Mesenchymal stem cell (in vitro differentiated cells and primary cell): ENCODE measurements around the gene RTKN.
A peak's percentile ranks its signal among the peaks of the same experiment; 100 is the strongest.

Source experiments
- DNase-seq: peaks from one replicate; pipeline ENCODE4 v3.0.0-alpha.2; 2013
- H2AFZ ChIP-seq: one replicate; pipeline ENCODE4 v1.6.1; 2013; ENCODE audit warnings: low read depth, mild to moderate bottlenecking, control low read depth, inconsistent platforms, low read length, moderate library complexity
- H2AK5ac ChIP-seq: 2 replicates; pipeline ENCODE4 v1.6.1; 2013; ENCODE audit warnings: low read length, moderate library complexity, mild to moderate bottlenecking, inconsistent platforms; ENCODE audit not compliant: severe bottlenecking
- H2BK120ac ChIP-seq: one replicate; pipeline ENCODE4 v1.6.1; 2013; ENCODE audit warnings: low read depth, mild to moderate bottlenecking, inconsistent platforms, low read length, moderate library complexity
- H2BK12ac ChIP-seq, 2 experiments: one replicate each; pipeline ENCODE4 v1.6.1; 2013; ENCODE audit warnings: inconsistent platforms in 2 of 2, low read length in 2 of 2, mild to moderate bottlenecking in 2 of 2, moderate library complexity in 2 of 2, control low read depth in 1 of 2
- H2BK15ac ChIP-seq: one replicate; pipeline ENCODE4 v1.6.1; 2013; ENCODE audit warnings: mild to moderate bottlenecking, low read depth, inconsistent platforms; ENCODE audit not compliant: poor library complexity, severe bottlenecking
- H2BK5ac ChIP-seq: 2 replicates; pipeline ENCODE4 v1.6.1; 2013; ENCODE audit warnings: low read depth, mild to moderate bottlenecking, low read length, control low read depth, inconsistent platforms; ENCODE audit not compliant: poor library complexity, severe bottlenecking
- H3K14ac ChIP-seq, 2 experiments: one replicate each; pipeline ENCODE4 v1.6.1; 2013; ENCODE audit warnings: inconsistent platforms in 2 of 2, low read length in 2 of 2, control low read depth in 1 of 2, mild to moderate bottlenecking in 1 of 2, moderate library complexity in 1 of 2
- H3K18ac ChIP-seq, 2 experiments: one replicate each; pipeline ENCODE4 v1.6.1; 2013; ENCODE audit warnings: inconsistent platforms in 2 of 2, low read length in 2 of 2, control low read depth in 1 of 2, low read depth in 1 of 2, mild to moderate bottlenecking in 1 of 2
- H3K23ac ChIP-seq, 2 experiments: one replicate each; pipeline ENCODE4 v1.6.1; 2013; ENCODE audit warnings: inconsistent platforms in 2 of 2, low read length in 2 of 2, mild to moderate bottlenecking in 2 of 2, moderate library complexity in 2 of 2, control low read depth in 1 of 2
- H3K27ac ChIP-seq: 2 replicates; pipeline ENCODE4 v1.5.1; 2013; ENCODE audit warnings: mild to moderate bottlenecking, moderate library complexity, low read length, control low read depth, inconsistent platforms; ENCODE audit not compliant: poor library complexity, severe bottlenecking
- H3K27me3 ChIP-seq, 2 experiments: 2 replicates each; pipeline versions ENCODE4 v1.6.1 to v1.7.0; 2013; ENCODE audit warnings: low read length in 2 of 2, mild to moderate bottlenecking in 2 of 2, moderate library complexity in 2 of 2, control low read depth in 1 of 2, inconsistent platforms in 1 of 2; ENCODE audit not compliant: control insufficient read depth in 1 of 2, insufficient read depth in 1 of 2
- H3K36me3 ChIP-seq, 2 experiments: 2 replicates each; pipeline versions ENCODE4 v1.6.1 to v1.7.0; 2013; ENCODE audit warnings: low read length in 2 of 2, control low read depth in 1 of 2, inconsistent platforms in 1 of 2, low read depth in 1 of 2, mild to moderate bottlenecking in 1 of 2; ENCODE audit not compliant: insufficient read depth in 2 of 2, control insufficient read depth in 1 of 2
- H3K4ac ChIP-seq, 2 experiments: one replicate each; pipeline ENCODE4 v1.6.1; 2013; ENCODE audit warnings: inconsistent platforms in 2 of 2, low read length in 2 of 2, mild to moderate bottlenecking in 2 of 2, moderate library complexity in 2 of 2, control low read depth in 1 of 2, low read depth in 1 of 2
- H3K4me1 ChIP-seq: 2 replicates; pipeline ENCODE4 v1.6.1; 2013; ENCODE audit warnings: low read depth, low read length, control low read depth; ENCODE audit not compliant: control insufficient read depth, insufficient read depth
- H3K4me2 ChIP-seq: 2 replicates; pipeline ENCODE4 v1.6.1; 2013; ENCODE audit warnings: low read length, mild to moderate bottlenecking, inconsistent platforms; ENCODE audit not compliant: poor library complexity, severe bottlenecking
- H3K4me3 ChIP-seq, 2 experiments: 2 replicates each; pipeline versions ENCODE4 v1.5.1 to v1.7.0; 2013; ENCODE audit warnings: low read length in 2 of 2, mild to moderate bottlenecking in 2 of 2, control low read depth in 1 of 2, low read depth in 1 of 2; ENCODE audit not compliant: insufficient read depth in 1 of 2
- H3K79me1 ChIP-seq: replicated peaks from 2 replicates; pipeline ENCODE4 v1.6.1; 2013; ENCODE audit warnings: mild to moderate bottlenecking, control low read depth, low read length, inconsistent platforms; ENCODE audit not compliant: poor library complexity, severe bottlenecking
- H3K9ac ChIP-seq: 2 replicates; pipeline ENCODE4 v1.7.0; 2013; ENCODE audit warnings: mild to moderate bottlenecking, low read length, moderate library complexity
- H3K9me3 ChIP-seq: 2 replicates; pipeline ENCODE4 v1.7.0; 2013; ENCODE audit warnings: mild to moderate bottlenecking, low read length; ENCODE audit not compliant: control insufficient read depth
- H4K8ac ChIP-seq: one replicate; pipeline ENCODE4 v1.6.1; 2013; ENCODE audit warnings: inconsistent platforms, mild to moderate bottlenecking, low read length, moderate library complexity
- H4K91ac ChIP-seq: one replicate; pipeline ENCODE4 v1.6.1; 2013; ENCODE audit warnings: mild to moderate bottlenecking, low read length, inconsistent platforms
- WGBS: methylation state at CpG from one replicate; pipeline ENCODE4 v1.1.7; 2013; ENCODE audit warnings: mixed read lengths; 5-methylcytosine and 5-hydroxymethylcytosine counted together

The RTKN gene

DNA sequence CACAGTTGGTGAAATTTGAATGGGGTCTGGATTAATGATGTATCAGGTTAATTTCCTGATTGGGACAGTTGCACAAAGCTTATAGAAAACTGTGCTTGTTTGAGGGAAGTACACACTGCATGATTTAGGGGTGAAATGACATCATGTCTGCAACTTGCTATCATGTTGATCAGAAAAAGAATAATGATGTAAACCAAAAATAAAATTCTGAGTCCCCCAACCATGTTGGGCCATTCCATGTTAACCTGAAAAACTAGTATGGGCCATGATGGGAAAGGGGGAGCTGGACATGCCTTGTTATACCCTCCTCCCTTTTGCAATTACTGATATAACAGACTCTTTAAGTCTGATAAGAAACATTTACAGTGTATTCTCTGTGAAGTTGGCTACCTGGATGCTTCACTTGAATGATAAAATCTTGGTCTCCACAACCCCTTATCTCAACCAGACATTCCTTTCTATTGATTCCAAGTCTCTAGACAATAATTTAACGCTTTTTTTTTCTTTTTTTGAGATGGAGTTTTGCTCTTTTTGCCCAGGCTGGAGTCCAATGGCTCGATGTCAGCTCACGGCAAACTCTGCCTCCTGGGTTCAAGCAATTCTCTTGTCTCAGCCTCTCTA is 8.9 kb upstream of the RTKN start:
- Histone ChIP-seq H2AK5ac (no peak overlapping the region), H2BK120ac (no peak overlapping the region), H3K36me3 (no peaks in the 10 kb centered on the region), H3K14ac (no peak overlapping the region), H3K27me3 (no peaks in the 10 kb centered on the region), H2BK15ac (no peak overlapping the region), H3K18ac (no peak overlapping the region), H3K4me2 (no peak overlapping the region), H4K91ac (no peak overlapping the region), H2AFZ (no peak overlapping the region), H2BK12ac (no peak overlapping the region), H3K4ac (no peak overlapping the region), H3K4me1 (peaks cover 6% of the 10 kb centered on the region), H4K8ac (no peak overlapping the region), H3K9me3 (no peaks in the 10 kb centered on the region), H3K23ac (no peak overlapping the region), H2BK5ac (no peak overlapping the region), H3K9ac (no peak overlapping the region), H3K27ac (no peak overlapping the region), H3K4me3 (no peak overlapping the region), H3K79me1 (peaks cover 7% of the 10 kb centered on the region)
- no peak for DNase-seq
- 84% methylated on average over 3 of the region's 3 CpGs for WGBS

DNA sequence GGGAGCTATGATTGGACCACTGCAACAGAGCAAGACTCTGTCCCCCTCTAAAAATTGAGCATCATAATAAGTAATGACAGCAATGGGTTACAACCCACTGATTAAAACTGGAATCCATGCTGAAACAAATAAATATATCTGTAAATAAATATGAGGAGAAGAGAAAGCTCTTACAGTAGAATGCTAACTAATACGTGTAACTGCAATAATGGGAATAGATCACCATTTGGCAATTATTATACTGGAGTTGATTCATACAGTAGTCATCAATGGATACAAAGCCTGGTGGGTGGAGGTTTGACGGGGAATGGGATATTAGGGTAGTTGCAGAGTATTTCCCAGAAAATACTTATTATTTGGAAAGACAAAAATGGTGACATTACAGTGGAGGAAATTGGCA is 7.0 kb upstream of the RTKN start:
- Histone ChIP-seq H3K4ac (no peak overlapping the region), H4K91ac (no peak overlapping the region), H3K27ac (no peak overlapping the region), H3K79me1 (no peaks in the 10 kb centered on the region), H3K9me3 (no peaks in the 10 kb centered on the region), H2BK5ac (no peak overlapping the region), H2AFZ (no peak overlapping the region), H3K9ac (no peak overlapping the region), H3K23ac (no peak overlapping the region), H3K4me3 (no peak overlapping the region), H3K4me1 (peaks cover 7% of the 10 kb centered on the region), H2BK15ac (no peak overlapping the region), H4K8ac (no peak overlapping the region), H2BK120ac (no peak overlapping the region), H3K27me3 (no peaks in the 10 kb centered on the region), H2AK5ac (no peak overlapping the region), H3K14ac (no peak overlapping the region), H3K4me2 (no peak overlapping the region), H3K18ac (no peak overlapping the region), H3K36me3 (no peaks in the 10 kb centered on the region), H2BK12ac (no peak overlapping the region)
- no peak for DNase-seq
- WGBS, result 91% methylated on average over 1 of the region's 2 CpGs

DNA sequence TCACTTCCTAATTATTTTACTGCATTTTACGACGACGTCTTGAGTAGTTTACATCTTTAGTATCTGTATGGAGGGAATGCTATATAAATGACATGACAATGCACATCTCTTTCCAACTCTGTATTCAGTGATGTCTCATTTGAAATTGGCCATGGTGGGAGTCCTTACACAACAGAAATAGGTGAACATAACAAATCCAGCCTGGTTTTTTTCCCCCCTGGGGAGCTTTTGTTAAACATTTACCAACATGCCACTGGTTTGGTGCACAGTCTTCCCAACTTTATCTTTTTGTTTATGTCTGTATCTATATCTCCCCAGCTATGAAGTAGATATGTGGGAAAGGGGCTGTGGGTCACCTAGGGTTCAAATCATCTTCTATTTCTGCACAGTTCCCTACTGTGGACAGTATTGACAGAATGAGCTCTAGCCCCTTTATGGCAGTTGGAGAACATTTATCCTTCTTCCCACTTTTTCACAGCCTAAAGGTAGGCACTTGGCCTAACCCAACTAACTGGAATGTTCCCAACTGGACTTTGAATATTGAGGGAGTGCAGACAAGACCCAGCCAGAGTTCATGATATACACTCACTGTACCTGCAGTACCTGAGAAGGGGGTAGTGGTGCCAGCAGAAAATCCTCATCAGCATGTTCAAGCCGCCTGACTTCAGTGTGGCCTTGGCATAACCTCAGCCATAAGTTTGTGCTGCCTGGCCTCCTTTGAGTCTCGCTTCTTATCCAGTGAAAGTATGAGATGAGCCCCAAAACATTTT is 5.7 kb upstream of the RTKN start:
- no peak overlapping the region for H3K4me2 ChIP-seq
- H3K18ac ChIP-seq, result no peak overlapping the region
- no peak overlapping the region for H3K9ac ChIP-seq
- H3K4me3 ChIP-seq, result no peak overlapping the region
- 94% methylated on average over 1 of the region's 5 CpGs for WGBS
- H3K9me3 ChIP-seq, result no peaks in the 10 kb centered on the region
- H3K23ac ChIP-seq, result no peak overlapping the region
- no peak overlapping the region for H2BK120ac ChIP-seq
- H4K91ac ChIP-seq, result no peak overlapping the region
- H3K14ac ChIP-seq, result no peak overlapping the region
- H3K4ac ChIP-seq, result no peak overlapping the region
- no peaks in the 10 kb centered on the region for H3K36me3 ChIP-seq
- peaks cover 11% of the 10 kb centered on the region for H3K4me1 ChIP-seq
- no peak overlapping the region for H2AK5ac ChIP-seq
- no peak overlapping the region for H4K8ac ChIP-seq
- no peak overlapping the region for H3K27ac ChIP-seq
- no peak overlapping the region for H2AFZ ChIP-seq
- H2BK12ac ChIP-seq, result peak overlapping the region in 1 of 2 experiments; percentile 11
- H3K79me1 ChIP-seq, result no peaks in the 10 kb centered on the region
- H3K27me3 ChIP-seq, result no peaks in the 10 kb centered on the region
- H2BK5ac ChIP-seq, result no peak overlapping the region
- H2BK15ac ChIP-seq, result no peak overlapping the region
- no peak for DNase-seq

DNA sequence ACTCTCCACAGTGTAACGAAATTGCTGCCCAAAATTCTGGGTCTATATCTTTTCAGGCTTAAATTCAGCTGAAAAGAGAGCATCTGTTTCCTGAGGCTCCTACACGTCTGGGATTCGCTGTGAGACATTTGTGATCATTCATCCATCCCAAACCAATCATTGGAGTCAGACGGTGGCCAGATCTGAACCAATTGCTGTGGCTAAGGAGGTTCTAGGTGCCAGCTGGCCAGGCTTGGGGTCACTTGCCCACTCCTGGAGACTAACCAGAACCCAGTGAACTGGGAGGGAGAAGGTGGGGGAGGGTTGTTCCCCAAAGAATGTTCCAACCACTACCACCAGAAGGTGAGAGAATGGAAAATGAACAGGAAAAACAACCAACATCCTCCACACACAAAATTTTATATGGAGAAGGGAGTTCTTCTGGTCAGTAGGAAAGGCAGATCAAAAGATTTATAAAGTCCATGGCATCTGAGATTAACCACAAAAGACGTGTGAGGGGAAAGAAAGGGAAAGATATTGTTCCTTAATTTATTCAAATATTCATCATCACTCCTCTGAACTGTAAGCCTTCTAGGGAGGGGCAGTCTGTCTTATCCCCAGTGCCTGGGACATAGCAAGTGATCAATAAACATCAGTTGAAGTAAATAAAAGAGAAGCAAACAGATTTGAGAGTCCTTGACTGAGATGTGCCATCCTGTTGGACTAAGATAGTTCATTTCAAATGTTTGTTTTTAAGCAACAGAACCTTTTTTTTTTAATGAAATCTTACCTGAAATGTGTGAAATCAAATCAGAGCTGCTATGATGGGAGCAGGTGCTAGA is 3.0 kb upstream of the RTKN start:
- Histone ChIP-seq H3K9ac (no peak overlapping the region), H3K27me3 (peaks cover 0 to 12% of the 10 kb centered on the region in 2 experiments), H3K9me3 (no peaks in the 10 kb centered on the region)

More for the DNA sequence above, 3.0 kb upstream of the RTKN start:
- Histone ChIP-seq H2BK5ac (no peak overlapping the region), H3K36me3 (no peaks in the 10 kb centered on the region), H2AFZ (no peak overlapping the region), H3K14ac (no peak overlapping the region), H3K4ac (no peak overlapping the region), H4K8ac (no peak overlapping the region), H3K4me3 (no peak overlapping the region), H3K23ac (no peak overlapping the region), H4K91ac (no peak overlapping the region), H2BK15ac (no peak overlapping the region), H3K18ac (no peak overlapping the region), H3K27ac (peak overlapping the region; percentile 14), H2AK5ac (no peak overlapping the region), H3K4me2 (peak overlapping the region; percentile 50), H3K4me1 (peaks cover 20% of the 10 kb centered on the region), H3K79me1 (no peaks in the 10 kb centered on the region), H2BK120ac (no peak overlapping the region), H2BK12ac (no peak overlapping the region)
- 66% methylated on average over 4 of the region's 5 CpGs for WGBS
- no peak for DNase-seq
